GM23338 (cell line): ENCODE measurements around the gene C4BPA. TPM values are rescaled to one million over a fixed set of nuclear protein-coding genes. Genes with fewer than 3 reads are reported as not detected.

Experiments
- ATAC-seq: fragments of 200-7000 bp; cut with Tn5 transposase; 3 replicates; pipeline ENCODE4 v1.9.1; 2020
- DNase-seq: peaks from one replicate; pipeline ENCODE4 v3.0.0-alpha.2; 2015; ENCODE audit warnings: low spot score
- H2AFZ ChIP-seq: fragments of 200-600 bp; sonication (generic); 2 replicates; pipeline ENCODE4 v1.8.0; 2016; ENCODE audit warnings: antibody characterized with exemption, mild to moderate bottlenecking, moderate library complexity
- H3F3A ChIP-seq: fragments of 200-600 bp; sonication (generic); replicated peaks from 2 replicates; pipeline ENCODE4 v1.8.0; 2017; ENCODE audit warnings: antibody characterized with exemption, mixed run types, low read depth
- H3K27ac ChIP-seq: fragments of 200-600 bp; sonication (generic); 2 replicates; pipeline ENCODE4 v1.6.1; 2016; ENCODE audit warnings: low read depth
- H3K27me3 ChIP-seq: fragments of 200-600 bp; sonication (generic); 2 replicates; pipeline ENCODE4 v1.8.0; 2016; ENCODE audit warnings: mild to moderate bottlenecking, mixed run types, moderate library complexity; ENCODE audit not compliant: insufficient read depth
- H3K36me3 ChIP-seq: fragments of 200-600 bp; sonication (generic); 2 replicates; pipeline ENCODE4 v1.8.0; 2016; ENCODE audit warnings: mild to moderate bottlenecking; ENCODE audit not compliant: insufficient read depth
- H3K4me1 ChIP-seq: fragments of 200-600 bp; sonication (generic); 2 replicates; pipeline ENCODE4 v1.8.0; 2016; ENCODE audit warnings: mild to moderate bottlenecking, moderate library complexity; ENCODE audit not compliant: insufficient read depth
- H3K4me2 ChIP-seq: fragments of 200-600 bp; sonication (generic); 2 replicates; pipeline ENCODE4 v1.7.1; 2017; ENCODE audit warnings: mixed run types
- H3K4me3 ChIP-seq: fragments of 200-600 bp; sonication (generic); 2 replicates; pipeline ENCODE4 v1.6.1; 2016; ENCODE audit warnings: mixed run types
- H3K79me2 ChIP-seq: fragments of 200-600 bp; sonication (generic); replicated peaks from 2 replicates; pipeline ENCODE4 v1.8.0; 2017; ENCODE audit warnings: mild to moderate bottlenecking; ENCODE audit not compliant: insufficient read depth
- H3K9me2 ChIP-seq: fragments of 200-600 bp; sonication (generic); 2 replicates; pipeline ENCODE4 v1.8.0; 2017; ENCODE audit not compliant: insufficient read depth
- H4K20me1 ChIP-seq: fragments of 200-600 bp; sonication (generic); replicated peaks from 2 replicates; pipeline ENCODE4 v1.8.0; 2017; ENCODE audit warnings: mild to moderate bottlenecking; ENCODE audit not compliant: insufficient read depth
- H3K27ac Mint-ChIP-seq: 2 replicates; pipeline ENCODE4 v1.8.0; 2020; ENCODE audit warnings: inconsistent platforms, mild to moderate bottlenecking, moderate library complexity, mixed read lengths
- H3K27me3 Mint-ChIP-seq: 3 replicates; pipeline ENCODE4 v1.8.0; 2022; ENCODE audit warnings: low read depth, mild to moderate bottlenecking, moderate library complexity, mixed read lengths, inconsistent platforms; ENCODE audit not compliant: insufficient read depth, poor library complexity
- H3K36me3 Mint-ChIP-seq: 3 replicates; pipeline ENCODE4 v1.8.0; 2021; ENCODE audit warnings: low read depth, mild to moderate bottlenecking, inconsistent platforms, moderate library complexity, mixed read lengths
- H3K4me1 Mint-ChIP-seq: 3 replicates; pipeline ENCODE4 v1.8.0; 2020; ENCODE audit warnings: mild to moderate bottlenecking, inconsistent platforms, mixed read lengths
- H3K4me3 Mint-ChIP-seq: 3 replicates; pipeline ENCODE4 v1.8.0; 2021; ENCODE audit warnings: moderate library complexity, mild to moderate bottlenecking, inconsistent platforms, mixed read lengths
- H3K9me3 Mint-ChIP-seq: 3 replicates; pipeline ENCODE4 v1.8.0; 2020; ENCODE audit warnings: moderate library complexity, mild to moderate bottlenecking, inconsistent platforms, mixed read lengths
- EZH2 ChIP-seq: fragments of 200-600 bp; sonication (generic); IDR thresholded peaks from one replicate; pipeline ENCODE4 v1.8.0; 2017; ENCODE audit warnings: antibody characterized with exemption, mild to moderate bottlenecking, low read depth; ENCODE audit not compliant: unreplicated experiment
- EZH2phosphoT487 ChIP-seq: fragments of 200-600 bp; sonication (generic); IDR thresholded peaks from one replicate; pipeline ENCODE4 v1.8.1; 2018; ENCODE audit warnings: antibody characterized with exemption; ENCODE audit not compliant: unreplicated experiment
- ZNF114 ChIP-seq: fragments of 250-450 bp; sonication (Bioruptor Pico); IDR thresholded peaks from 2 replicates; pipeline ENCODE4 v1.5.0; 2020; ENCODE audit warnings: mild to moderate bottlenecking, moderate library complexity
- polyA plus RNA-seq: library from polyadenylated mRNA; unstranded; fragments of >200 nt; fragmentation: Nextera tagmentation; extraction: Ambion mirVana; gene quantifications from 2 replicates; pipeline ENCODE4 v1.2.1, GENCODE V29; 2016
- total RNA-seq: library from RNA; depleted of rRNA; stranded (reverse); fragments of >200 nt; shearing (Covaris generic); gene quantifications from 2 replicates; pipeline ENCODE4 v1.2.3, GENCODE V29; 2014
- TF ChIP-seq, protein P1 (sequence below): IDR thresholded peaks from 2 replicates; pipeline ENCODE4 v1.6.1; 2016; ENCODE audit warnings: antibody characterized with exemption
- TF ChIP-seq, protein P2 (sequence below), 2 experiments: fragments of 200-600 bp in 1 of 2; sonication (generic) in 1 of 2; conservative IDR thresholded peaks; 2 replicates each; pipeline versions ENCODE4 v1.5.1 to v1.6.1; 2016 to 2017; ENCODE audit warnings: antibody characterized with exemption in 2 of 2, low read depth in 2 of 2, mild to moderate bottlenecking in 2 of 2, moderate library complexity in 1 of 2
- TF ChIP-seq, protein P3 (sequence below): IDR thresholded peaks from one replicate; pipeline ENCODE4 v1.6.1; 2018; ENCODE audit warnings: antibody characterized with exemption; ENCODE audit not compliant: unreplicated experiment
- TF ChIP-seq, protein P4 (sequence below): fragments of 250-450 bp; sonication (Bioruptor Pico); IDR thresholded peaks from 2 replicates; pipeline ENCODE4 v1.5.0; 2020; ENCODE audit warnings: mild to moderate bottlenecking, moderate library complexity

C4BPA gene
- total and polyA plus RNA-seq, 2 experiments from 2014 or later, result not detected

DNA sequence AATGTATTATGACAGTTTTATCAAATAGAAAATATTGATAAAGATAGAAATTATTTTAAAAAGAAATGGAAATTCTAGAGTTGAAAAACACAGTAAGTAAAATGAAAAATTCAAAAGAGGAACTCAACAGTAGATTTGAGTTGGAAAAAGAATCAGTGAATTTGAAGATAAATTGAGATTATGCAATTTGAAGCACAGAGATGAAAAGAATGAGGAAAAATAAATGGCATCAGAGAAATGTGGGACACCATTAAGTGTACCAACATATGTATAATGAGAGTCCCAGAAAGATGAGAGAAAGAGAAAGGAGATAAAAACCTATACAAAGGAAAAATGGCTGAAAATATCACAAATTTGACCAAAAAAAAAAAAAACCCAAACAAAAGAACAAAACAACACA lies 25.0 kb downstream of the C4BPA start:
- TF ChIP-seq, protein P1, sequence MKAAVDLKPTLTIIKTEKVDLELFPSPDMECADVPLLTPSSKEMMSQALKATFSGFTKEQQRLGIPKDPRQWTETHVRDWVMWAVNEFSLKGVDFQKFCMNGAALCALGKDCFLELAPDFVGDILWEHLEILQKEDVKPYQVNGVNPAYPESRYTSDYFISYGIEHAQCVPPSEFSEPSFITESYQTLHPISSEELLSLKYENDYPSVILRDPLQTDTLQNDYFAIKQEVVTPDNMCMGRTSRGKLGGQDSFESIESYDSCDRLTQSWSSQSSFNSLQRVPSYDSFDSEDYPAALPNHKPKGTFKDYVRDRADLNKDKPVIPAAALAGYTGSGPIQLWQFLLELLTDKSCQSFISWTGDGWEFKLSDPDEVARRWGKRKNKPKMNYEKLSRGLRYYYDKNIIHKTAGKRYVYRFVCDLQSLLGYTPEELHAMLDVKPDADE, result no peak
- TF ChIP-seq, protein P2, sequence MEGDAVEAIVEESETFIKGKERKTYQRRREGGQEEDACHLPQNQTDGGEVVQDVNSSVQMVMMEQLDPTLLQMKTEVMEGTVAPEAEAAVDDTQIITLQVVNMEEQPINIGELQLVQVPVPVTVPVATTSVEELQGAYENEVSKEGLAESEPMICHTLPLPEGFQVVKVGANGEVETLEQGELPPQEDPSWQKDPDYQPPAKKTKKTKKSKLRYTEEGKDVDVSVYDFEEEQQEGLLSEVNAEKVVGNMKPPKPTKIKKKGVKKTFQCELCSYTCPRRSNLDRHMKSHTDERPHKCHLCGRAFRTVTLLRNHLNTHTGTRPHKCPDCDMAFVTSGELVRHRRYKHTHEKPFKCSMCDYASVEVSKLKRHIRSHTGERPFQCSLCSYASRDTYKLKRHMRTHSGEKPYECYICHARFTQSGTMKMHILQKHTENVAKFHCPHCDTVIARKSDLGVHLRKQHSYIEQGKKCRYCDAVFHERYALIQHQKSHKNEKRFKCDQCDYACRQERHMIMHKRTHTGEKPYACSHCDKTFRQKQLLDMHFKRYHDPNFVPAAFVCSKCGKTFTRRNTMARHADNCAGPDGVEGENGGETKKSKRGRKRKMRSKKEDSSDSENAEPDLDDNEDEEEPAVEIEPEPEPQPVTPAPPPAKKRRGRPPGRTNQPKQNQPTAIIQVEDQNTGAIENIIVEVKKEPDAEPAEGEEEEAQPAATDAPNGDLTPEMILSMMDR (conservative IDR thresholded peaks at IDR 0.05; ENCODE audit: low read depth in 2 of 2), result no peak
- no peak for TF ChIP-seq ZNF114 (CRISPR knock-in tag)
- H3K27me3 Mint-ChIP-seq, result peaks cover 4% of the 10 kb centered on the region
- H3K4me3 ChIP-seq, result no peak overlapping the region

DNA sequence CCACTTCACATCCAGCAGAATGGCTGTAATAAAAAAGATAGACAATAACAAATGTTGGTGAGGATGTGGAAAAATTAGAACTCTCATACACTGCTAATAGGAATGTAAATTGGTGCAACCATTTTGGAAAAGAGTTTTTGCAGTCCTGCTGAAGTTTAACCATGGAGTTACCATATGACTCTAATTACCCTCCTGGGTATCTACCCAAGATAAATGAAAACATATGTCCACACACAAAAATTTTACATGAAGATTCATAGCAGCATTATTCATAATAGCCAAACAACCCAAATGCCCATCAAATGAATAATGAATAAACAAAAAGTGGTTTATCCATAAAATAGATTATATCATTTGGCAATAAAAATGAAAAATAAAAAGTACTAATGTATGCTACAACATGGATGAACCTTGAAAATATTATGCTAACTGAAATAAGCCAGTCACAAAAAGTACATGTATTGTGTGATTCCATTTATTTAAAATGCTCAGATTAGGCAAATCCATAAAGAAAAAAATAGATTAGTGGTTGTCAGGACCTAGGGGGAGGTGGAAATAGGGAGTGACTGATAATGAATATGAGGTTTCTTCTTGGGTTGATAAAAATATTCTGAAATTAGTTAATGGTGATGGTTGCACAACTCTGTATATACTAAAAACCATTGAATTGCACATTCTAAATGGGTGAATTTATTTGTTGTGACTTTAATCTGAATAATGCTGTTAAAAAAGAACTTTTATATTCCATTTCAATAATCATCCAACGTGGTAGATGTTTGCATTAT lies 26.4 kb downstream of the C4BPA start:
- DNase-seq (no peak), ATAC-seq (no peak)
- H3F3A ChIP-seq, result no peaks in the 10 kb centered on the region
- peaks cover 9% of the 10 kb centered on the region; the same call in 2 of the 3 replicates for H3K36me3 Mint-ChIP-seq
- no peak overlapping the region for H3K27ac ChIP-seq
- no peak overlapping the region for H3K4me3 ChIP-seq
- H3K79me2 ChIP-seq, result no peaks in the 10 kb centered on the region
- H3K27me3 Mint-ChIP-seq, result peaks cover 4% of the 10 kb centered on the region
- no peaks in the 10 kb centered on the region for H3K36me3 ChIP-seq
- H3K4me2 ChIP-seq, result no peak overlapping the region
- no peak overlapping the region for H2AFZ ChIP-seq
- peaks cover 9% of the 10 kb centered on the region; the same call in 2 of the 3 replicates for H3K9me3 Mint-ChIP-seq
- no peaks in the 10 kb centered on the region for H4K20me1 ChIP-seq
- H3K9me2 ChIP-seq, result 0 out of 2 replicates have a peak, but pooled peaks cover under 1% of the 10 kb centered on the region
- H3K27ac Mint-ChIP-seq, result no peak overlapping the region
- no peaks in the 10 kb centered on the region; the same call in 2 of the 3 replicates for H3K4me1 Mint-ChIP-seq
- no peaks in the 10 kb centered on the region for H3K4me1 ChIP-seq
- H3K27me3 ChIP-seq, result no peaks in the 10 kb centered on the region
- no peak overlapping the region for H3K4me3 Mint-ChIP-seq
- no peak for TF ChIP-seq EZH2phosphoT487
- TF ChIP-seq, protein P3, sequence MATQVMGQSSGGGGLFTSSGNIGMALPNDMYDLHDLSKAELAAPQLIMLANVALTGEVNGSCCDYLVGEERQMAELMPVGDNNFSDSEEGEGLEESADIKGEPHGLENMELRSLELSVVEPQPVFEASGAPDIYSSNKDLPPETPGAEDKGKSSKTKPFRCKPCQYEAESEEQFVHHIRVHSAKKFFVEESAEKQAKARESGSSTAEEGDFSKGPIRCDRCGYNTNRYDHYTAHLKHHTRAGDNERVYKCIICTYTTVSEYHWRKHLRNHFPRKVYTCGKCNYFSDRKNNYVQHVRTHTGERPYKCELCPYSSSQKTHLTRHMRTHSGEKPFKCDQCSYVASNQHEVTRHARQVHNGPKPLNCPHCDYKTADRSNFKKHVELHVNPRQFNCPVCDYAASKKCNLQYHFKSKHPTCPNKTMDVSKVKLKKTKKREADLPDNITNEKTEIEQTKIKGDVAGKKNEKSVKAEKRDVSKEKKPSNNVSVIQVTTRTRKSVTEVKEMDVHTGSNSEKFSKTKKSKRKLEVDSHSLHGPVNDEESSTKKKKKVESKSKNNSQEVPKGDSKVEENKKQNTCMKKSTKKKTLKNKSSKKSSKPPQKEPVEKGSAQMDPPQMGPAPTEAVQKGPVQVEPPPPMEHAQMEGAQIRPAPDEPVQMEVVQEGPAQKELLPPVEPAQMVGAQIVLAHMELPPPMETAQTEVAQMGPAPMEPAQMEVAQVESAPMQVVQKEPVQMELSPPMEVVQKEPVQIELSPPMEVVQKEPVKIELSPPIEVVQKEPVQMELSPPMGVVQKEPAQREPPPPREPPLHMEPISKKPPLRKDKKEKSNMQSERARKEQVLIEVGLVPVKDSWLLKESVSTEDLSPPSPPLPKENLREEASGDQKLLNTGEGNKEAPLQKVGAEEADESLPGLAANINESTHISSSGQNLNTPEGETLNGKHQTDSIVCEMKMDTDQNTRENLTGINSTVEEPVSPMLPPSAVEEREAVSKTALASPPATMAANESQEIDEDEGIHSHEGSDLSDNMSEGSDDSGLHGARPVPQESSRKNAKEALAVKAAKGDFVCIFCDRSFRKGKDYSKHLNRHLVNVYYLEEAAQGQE, result no peak
- no peak for TF ChIP-seq EZH2
- TF ChIP-seq, protein P4, sequence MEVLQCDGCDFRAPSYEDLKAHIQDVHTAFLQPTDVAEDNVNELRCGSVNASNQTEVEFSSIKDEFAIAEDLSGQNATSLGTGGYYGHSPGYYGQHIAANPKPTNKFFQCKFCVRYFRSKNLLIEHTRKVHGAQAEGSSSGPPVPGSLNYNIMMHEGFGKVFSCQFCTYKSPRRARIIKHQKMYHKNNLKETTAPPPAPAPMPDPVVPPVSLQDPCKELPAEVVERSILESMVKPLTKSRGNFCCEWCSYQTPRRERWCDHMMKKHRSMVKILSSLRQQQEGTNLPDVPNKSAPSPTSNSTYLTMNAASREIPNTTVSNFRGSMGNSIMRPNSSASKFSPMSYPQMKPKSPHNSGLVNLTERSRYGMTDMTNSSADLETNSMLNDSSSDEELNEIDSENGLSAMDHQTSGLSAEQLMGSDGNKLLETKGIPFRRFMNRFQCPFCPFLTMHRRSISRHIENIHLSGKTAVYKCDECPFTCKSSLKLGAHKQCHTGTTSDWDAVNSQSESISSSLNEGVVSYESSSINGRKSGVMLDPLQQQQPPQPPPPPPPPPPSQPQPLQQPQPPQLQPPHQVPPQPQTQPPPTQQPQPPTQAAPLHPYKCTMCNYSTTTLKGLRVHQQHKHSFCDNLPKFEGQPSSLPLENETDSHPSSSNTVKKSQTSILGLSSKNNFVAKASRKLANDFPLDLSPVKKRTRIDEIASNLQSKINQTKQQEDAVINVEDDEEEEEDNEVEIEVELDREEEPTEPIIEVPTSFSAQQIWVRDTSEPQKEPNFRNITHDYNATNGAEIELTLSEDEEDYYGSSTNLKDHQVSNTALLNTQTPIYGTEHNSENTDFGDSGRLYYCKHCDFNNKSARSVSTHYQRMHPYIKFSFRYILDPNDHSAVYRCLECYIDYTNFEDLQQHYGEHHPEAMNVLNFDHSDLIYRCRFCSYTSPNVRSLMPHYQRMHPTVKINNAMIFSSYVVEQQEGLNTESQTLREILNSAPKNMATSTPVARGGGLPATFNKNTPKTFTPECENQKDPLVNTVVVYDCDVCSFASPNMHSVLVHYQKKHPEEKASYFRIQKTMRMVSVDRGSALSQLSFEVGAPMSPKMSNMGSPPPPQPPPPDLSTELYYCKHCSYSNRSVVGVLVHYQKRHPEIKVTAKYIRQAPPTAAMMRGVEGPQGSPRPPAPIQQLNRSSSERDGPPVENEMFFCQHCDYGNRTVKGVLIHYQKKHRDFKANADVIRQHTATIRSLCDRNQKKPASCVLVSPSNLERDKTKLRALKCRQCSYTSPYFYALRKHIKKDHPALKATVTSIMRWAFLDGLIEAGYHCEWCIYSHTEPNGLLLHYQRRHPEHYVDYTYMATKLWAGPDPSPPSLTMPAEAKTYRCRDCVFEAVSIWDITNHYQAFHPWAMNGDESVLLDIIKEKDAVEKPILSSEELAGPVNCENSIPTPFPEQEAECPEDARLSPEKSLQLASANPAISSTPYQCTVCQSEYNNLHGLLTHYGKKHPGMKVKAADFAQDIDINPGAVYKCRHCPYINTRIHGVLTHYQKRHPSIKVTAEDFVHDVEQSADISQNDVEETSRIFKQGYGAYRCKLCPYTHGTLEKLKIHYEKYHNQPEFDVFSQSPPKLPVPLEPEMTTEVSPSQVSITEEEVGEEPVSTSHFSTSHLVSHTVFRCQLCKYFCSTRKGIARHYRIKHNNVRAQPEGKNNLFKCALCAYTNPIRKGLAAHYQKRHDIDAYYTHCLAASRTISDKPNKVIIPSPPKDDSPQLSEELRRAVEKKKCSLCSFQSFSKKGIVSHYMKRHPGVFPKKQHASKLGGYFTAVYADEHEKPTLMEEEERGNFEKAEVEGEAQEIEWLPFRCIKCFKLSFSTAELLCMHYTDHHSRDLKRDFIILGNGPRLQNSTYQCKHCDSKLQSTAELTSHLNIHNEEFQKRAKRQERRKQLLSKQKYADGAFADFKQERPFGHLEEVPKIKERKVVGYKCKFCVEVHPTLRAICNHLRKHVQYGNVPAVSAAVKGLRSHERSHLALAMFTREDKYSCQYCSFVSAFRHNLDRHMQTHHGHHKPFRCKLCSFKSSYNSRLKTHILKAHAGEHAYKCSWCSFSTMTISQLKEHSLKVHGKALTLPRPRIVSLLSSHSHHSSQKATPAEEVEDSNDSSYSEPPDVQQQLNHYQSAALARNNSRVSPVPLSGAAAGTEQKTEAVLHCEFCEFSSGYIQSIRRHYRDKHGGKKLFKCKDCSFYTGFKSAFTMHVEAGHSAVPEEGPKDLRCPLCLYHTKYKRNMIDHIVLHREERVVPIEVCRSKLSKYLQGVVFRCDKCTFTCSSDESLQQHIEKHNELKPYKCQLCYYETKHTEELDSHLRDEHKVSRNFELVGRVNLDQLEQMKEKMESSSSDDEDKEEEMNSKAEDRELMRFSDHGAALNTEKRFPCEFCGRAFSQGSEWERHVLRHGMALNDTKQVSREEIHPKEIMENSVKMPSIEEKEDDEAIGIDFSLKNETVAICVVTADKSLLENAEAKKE, result no peak

More for the DNA sequence above, 25.0 kb downstream of the C4BPA start:
- Mint-ChIP-seq H3K36me3 (peaks cover 9% of the 10 kb centered on the region; the same call in 2 of the 3 replicates), H3K27ac (no peak overlapping the region), H3K9me3 (peaks cover 9% of the 10 kb centered on the region; the same call in 2 of the 3 replicates), H3K4me3 (no peak overlapping the region), H3K4me1 (no peaks in the 10 kb centered on the region; the same call in 2 of the 3 replicates)
- no peaks in the 10 kb centered on the region for H3F3A ChIP-seq
- H3K9me2 ChIP-seq, result no peaks in the 10 kb centered on the region
- no peak overlapping the region for H3K4me2 ChIP-seq
- H3K27ac ChIP-seq, result no peak overlapping the region
- ATAC-seq, result no peak
- H3K79me2 ChIP-seq, result no peaks in the 10 kb centered on the region
- no peaks in the 10 kb centered on the region for H3K27me3 ChIP-seq
- no peaks in the 10 kb centered on the region for H3K36me3 ChIP-seq
- H4K20me1 ChIP-seq, result no peaks in the 10 kb centered on the region
- DNase-seq, result no peak
- no peak overlapping the region for H2AFZ ChIP-seq
- H3K4me1 ChIP-seq, result no peaks in the 10 kb centered on the region
